Myocyte (in vitro differentiated cells): ENCODE results near the gene ATG4A. TPM values are rescaled to one million over a fixed set of nuclear protein-coding genes. Genes with fewer than 3 reads are reported as not detected.

Experiments used
- DNase-seq: peaks from one replicate; pipeline ENCODE4 v3.0.0-alpha.2; 2012; ENCODE audit warnings: low read depth
- total RNA-seq: library from RNA; depleted of rRNA; stranded (reverse); fragments of >200 nt; gene quantifications from 2 replicates; pipeline ENCODE4 v1.2.3, GENCODE V29; 2014

The ATG4A gene
- total RNA-seq, 1 donor from 2014 or later, result 20.0 TPM

DNA sequence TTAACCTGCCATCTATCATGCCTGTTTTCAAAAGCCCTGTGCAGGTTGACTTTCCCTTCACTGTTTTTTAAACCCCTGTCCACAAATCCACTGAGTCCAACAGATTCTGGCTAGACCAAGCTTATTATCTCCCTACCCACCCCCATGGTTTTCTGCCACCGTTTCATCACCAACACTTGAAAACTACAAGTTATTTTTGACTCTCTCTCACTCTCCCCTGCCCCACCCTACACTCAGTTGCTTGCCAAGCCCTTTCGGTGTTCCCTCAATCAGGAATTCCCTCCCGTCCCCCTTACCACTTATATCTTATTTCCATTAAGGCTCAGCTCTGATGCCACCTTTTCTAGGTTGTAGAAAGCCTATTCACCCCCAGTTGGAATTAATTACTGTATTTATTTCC, 29.7 kb downstream of the ATG4A start:
- no peak for DNase-seq

DNA sequence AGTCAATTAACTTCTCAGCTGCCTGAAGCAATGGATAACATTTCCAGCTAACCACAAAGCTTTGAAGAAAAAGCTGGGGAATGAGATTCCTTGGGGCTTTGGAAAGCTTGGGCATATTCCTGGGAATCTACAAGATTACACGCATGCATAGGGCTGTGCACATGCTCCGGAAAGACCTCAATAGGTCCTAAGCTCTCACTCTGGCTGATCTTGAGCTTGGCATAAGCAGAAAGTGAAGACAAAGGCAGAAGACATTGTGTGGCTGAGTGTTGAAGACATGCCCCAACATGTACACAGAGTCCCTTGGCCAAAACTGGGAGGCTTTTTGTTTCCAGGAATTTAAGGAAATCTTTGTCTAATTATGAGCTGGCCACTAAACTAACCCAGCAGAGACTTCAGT, 31.2 kb downstream of the ATG4A start:
- peak; percentile 47 for DNase-seq

DNA sequence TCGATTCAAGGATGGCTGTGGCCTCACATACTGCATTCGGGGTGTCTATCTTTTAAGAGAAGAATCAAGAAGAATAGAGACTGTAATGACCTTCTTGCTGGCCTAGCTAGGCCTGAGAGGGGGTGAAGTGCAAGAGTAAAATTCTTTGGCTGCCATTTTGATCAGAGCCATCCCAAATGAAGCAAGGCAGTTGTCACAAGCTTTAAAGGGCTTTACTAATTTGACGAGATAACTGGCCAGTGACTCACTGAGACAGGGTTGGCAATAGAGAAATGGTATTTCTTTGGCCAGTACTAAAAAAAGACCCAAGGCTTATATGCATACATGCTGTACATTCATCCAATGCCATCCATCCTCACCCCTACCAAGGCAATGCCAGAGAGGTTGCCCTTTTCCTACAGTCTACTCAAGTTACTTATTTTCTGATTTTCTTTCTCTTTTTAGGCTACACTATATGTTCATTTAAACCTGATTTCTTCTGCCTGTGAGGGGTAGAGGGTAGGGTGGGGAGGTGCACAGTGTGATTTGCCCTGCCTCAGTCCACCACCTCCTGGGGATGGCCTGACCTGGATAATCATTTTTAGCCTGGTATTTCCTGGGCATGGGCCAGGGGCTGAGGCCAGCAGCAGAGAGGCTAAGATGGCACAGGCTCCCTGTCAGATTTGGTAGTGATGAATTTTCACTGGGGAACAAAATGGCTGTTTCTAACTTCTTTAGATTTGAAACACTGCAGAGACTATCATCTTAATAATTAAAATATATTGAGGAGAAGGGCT, 32.2 kb downstream of the ATG4A start:
- DNase-seq, result peak; percentile 41

DNA sequence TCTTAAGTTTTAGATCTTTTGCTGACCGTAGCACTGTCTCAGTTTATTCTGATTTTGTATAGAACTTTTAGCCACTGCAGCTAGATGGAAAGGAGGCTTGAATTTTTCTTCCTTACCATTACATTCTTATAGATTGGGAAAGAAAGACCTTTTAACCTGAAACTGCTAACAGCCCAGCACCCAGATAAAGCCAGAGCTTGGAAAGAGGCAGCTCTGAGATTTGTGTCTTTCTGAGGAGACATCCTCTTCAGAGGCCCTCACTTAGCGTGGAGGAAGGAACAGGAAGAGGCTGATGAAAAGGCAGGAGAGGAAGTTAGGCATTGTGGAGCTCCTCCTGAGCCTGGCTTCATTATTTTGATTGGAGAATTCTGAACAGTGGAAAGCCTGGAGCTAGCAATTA, 35.1 kb downstream of the ATG4A start:
- DNase-seq, result no peak

DNA sequence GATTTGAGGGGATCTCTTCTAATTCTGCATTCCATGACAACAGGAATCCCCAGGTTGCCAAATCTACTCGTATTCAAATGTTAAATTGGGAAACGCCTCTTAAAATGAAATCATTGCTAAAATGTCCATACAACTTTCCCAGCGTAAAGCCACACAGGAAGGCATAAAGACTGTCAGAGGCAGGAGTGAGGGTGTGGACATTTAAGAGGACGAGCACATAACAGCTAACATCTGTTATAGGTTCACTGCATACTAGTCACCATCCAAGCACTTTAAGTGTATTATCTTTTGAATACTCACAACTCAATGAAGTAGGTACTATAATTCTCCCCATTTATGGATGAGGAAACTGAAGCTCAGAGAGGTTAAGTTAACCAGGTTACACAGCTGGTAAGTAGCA, 35.6 kb downstream of the ATG4A start:
- no peak for DNase-seq

DNA sequence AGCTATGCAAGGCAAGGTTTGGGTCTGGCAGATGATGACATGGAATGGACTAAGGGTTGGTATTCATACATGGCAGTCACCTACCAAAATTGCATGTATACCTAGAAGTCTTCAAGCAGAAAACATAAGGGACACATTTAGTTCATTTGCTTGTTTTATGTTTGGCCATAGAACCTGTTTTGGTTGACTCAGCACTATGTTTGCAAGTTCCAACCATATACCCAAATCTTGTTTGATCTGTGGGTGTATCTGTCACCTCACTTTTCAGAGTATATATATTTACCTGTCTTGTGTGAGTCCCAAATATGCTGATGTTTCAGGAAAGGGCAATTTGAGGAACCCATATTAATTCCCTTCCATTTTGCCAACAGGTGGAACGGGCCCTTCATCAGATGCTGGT, 39.3 kb downstream of the ATG4A start:
- no peak for DNase-seq

DNA sequence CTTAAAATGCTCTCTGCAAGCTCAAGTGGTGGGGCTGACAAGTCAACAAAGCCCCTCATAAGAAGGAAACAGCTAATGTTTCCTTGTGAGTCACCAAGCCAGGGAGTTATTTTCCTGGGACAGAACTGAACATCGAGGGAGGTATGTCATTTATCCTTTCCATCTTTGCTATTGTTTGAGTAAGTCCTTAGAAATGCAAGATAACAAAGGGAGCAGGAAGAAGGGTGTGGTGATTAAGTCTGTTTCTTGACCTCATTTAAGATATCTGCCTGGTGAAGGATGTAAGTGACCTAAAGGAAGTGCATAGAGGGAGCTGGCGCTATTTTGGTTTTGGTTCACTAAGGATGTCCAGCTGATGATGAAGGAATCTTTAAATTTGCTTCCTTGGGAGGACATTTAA, 39.9 kb downstream of the ATG4A start:
- no peak for DNase-seq

DNA sequence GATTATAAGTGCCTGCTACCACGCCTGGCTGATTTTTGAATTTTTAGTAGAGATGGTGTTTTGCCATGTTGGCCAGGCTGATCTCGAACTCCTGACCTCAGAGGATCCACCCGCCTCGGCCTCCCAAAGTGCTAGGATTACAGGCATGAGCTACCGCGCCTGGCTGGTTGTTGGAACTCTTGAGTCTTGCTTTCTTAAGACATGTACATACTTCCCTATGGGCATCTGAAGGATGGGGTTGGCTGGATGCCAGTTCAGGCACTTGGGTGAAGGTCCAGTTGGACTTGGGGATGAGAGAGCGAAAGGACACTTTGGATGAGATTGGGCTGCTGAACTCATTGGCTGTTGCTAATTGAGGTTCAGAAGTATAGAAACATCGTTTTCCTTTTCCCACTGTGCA, 40.5 kb downstream of the ATG4A start:
- DNase-seq, result no peak

DNA sequence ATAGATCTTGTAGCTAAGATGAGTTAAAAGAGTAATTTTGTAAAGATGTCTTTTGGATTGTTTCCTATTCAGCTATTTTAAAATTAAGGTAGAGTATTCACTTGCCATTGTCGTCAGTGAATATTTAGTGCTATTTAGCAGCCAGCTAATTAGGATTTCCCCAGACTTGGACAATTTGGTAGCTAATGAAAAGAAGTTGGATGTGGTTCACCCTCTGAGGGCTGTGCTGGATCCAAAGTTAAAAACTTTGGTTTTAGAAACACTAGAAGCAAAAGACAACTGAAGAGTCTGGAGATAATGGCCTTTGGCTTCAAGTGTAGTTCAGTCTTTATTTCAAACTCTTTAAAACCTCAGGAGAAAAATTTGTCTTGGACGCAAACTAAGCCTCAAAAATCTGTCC, 41.3 kb downstream of the ATG4A start:
- DNase-seq, result no peak

DNA sequence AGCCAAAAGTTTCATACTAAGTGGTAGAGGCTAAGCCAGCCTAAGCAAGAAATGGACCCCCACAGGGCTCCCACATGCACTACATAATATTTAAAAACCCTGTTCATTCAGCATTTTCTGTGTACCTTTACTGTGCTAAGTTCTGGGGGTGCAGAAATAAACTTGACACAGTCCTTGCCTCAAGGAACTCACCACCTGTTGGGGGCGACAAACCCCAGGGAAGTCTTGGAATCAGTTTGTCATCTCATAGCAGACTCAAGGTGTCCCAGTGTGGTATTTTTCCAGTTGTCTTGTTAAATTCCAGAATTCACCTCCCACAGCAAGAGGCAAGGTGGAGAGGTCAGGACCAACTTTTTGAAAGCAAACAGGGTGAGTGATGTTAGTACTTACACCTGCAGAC, 43.1 kb downstream of the ATG4A start:
- no peak for DNase-seq

DNA sequence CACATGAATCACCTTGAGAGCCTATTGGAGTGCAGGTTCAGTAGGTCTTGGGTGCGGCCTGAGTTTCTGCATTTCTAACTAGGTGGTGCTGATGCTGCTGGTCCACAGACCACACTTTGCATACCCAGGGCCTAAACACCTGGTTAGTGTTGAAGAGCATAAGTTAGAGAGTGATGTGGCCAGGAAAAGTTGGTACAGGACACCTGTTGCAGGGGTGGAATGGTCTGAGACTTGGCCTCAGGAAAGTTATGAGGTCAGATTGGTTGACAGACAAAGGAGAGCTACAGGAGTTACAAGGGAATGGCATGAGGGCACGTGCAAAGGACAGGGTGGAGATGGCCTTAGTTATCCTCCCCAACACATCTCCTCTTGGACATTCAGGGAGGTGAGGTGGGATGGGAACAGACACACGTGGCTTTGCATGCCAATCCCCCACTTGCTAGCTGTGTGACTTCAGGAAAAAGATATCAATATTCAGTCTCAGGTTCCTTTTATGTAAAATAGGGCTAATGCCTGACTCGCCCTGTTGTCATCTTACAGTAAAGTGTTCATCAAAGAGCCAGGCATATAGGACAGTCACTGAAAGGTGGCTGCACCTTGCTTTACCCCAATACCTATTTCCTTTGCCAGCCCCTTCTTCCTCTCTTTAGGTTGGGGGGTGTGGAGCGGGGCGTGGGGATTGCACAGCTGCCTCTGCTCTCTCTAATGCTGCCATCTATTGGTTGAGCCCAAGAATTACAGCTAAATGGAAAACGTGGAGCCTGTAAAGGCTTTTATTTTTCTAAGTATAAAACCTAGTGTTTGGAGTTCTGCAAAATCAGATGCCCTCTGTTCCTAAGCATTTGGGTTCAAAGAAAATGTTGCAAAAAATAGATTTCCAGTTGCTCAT, 47.5 kb downstream of the ATG4A start:
- DNase-seq, result no peak

DNA sequence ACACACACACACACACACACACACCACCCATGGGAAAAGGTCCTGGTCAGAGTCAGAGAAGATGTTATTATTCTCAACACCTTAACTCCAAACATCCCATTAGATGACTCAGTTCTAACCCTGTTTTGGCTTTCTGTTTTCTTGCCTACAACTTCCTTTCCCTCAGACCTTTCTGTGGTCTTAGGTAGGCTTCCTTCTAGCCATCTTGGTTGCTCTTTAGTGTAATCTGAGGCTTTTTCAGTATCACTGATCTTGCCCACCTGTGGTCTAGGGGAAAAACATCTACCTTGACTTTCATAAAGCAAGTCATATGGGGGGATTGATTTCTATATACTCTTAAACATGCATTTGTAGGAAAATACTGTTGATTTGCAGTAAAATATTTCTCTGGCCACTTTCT, 56.9 kb downstream of the ATG4A start:
- DNase-seq, result no peak

DNA sequence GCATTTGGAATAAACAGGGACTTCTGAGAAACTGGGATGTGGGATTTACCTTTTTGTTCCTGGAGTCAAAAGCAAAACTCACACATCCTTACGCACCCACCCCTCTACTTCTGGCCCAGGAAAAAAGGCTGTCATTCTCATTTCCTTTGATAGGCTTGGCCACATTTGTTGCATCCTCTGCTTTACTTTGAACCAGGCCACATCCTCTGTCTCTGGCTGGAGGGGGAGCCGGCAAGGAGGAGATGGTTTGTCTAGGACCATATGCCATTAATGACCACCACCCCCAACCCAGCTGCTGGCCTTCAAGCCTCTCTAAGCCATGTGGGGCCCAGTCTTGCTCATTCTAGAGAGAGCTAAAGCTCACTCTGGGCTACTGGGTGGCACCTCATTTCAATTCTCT, 64.5 kb downstream of the ATG4A start:
- DNase-seq, result no peak

DNA sequence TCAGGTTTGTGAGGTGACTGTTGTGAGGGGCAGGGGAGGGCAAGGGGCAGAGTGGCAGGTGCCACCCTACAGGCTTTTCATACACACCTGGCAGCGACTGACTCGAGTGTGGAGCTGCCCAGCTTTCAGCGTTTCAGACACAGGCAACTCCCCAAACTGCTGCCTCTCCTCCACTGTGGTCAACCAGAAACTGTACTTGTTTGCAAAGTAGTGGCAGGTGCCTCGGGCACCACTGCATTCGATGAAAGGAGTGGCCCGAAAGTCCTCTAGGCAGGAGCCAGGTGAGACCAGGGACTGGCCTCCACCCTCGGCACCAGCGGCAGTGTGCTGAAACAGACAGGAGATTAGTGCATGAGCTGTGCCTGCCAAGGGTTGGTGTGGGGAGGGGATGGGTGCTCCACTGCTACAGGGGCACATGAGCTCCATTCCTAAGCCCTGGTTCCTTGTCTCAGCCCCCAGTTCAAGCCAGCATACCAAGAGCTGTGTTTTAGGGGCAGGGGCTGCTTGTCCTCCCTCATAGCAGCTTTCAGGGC, 65.4 kb downstream of the ATG4A start:
- no peak for DNase-seq

DNA sequence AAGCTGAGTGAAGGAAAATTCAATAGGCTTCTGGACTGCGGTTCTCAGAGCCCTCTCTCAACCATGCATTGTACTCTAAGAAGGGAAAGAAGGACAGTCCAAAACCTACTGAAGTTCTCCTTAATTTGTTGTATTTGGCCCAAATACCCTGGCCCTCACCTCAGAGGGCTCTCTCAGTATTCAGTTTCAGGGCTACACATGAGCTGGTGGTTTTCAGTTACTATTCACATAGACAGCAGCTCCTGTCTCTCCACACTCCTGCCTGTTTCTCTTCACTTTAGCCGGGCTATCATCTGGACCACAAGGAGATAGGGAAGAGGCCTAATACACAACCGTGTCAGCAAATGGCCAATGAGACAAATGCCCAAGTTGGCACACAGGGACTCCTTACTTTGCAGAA, 66.0 kb downstream of the ATG4A start:
- DNase-seq, result no peak

DNA sequence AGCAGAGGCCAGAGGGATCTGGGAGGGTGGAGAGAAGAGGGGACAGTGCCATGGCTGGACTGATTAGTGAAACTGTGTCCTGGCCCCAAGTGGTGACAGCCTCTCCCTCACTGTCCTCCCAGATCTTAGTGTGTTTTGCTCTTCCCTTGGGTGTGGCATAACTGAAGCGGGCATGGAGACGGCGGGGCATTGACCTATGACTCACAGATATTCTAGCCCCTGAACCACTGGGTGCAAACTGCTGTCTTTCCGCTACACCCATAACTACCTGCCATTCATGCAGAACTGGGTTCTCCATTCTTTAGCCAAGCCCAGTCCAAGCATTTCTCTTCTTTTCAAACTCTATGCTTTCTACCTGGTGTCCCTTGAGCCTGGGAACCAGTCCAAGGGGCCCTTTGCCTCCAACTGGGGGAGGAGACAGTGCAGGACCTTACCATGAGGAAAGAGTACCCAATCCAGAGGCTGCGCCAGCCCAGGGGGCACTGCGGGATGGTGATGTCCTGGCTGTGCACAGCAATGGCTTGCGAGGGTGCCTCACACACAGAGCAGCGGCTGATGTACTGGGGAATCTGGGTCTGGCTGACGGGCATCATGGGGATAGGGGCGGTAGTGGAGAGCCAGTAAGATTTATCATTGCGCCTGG, 67.6 kb downstream of the ATG4A start:
- DNase-seq, result no peak

DNA sequence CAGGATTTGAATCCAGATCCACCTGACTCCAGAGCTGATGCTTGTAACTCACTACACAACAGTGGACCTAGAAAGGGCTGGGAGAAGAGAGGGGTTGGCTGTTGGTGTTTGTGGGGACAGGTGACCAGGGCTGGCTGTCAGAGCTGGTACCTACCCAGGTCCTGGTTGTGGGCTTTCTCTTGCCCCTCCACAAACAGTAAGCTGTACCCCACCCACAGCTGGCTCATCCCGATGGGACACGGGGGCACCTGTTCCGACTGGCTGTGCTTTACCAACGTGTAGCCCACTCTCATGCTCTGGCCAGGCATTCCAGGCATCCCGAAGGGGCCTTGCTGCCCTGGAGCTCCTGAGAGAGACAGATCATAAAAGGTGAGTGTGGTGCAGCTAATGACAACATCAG, 68.7 kb downstream of the ATG4A start:
- no peak for DNase-seq

DNA sequence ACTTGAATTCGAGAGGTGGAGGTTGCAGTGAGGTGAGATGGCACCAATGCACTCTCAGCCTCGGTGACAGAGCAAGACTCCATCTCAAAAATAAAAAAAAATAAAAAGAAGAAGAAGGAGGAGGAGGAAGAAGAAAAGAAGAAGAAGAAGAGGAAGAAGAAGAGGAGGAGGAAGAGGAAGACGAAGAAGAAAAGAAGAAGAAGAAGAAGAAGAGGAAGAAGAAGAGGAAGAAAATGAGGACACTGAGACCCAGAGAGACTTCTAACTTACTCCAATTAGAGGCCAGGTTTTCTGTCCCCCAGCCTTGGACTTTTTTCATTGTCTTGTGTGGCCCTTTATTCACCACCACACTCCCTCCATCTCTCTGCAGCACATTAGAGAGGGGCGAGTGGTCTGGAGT, 70.7 kb downstream of the ATG4A start:
- DNase-seq, result no peak

DNA sequence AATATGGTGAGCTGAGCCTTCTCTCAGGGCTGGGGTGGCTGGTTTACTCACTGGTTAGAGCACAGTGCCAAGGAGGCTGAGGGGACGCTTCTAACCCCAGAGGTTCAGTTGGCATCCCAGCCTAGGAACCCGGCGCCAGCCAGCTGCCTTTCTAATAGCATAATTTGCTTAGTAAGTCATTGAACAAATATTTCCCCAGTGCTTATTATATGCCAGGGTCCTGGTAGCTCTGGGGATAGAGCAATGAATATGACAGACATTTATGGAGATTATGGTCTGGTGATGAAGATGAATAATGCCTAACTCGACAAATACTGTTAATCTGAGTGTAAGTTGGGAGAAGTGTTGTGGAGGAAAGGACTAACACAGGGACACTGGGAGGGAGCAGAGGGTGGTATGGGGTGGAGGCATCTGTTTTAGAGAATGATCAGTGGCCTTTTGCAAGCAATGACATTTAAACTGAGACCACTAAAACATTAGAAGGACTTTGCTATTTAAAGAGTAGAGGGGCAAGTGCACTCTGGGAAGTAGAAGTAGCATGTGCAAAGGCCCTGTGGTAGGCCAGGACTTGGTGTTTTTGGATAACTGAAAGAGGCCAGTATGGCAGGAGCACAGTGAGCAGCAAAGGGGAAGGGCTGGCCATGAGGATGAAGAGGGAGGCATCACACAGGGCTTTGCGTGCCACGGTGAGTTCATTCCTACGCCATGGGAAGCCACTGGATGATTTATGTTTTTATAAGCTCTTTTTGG, 71.9 kb downstream of the ATG4A start:
- DNase-seq, result no peak

DNA sequence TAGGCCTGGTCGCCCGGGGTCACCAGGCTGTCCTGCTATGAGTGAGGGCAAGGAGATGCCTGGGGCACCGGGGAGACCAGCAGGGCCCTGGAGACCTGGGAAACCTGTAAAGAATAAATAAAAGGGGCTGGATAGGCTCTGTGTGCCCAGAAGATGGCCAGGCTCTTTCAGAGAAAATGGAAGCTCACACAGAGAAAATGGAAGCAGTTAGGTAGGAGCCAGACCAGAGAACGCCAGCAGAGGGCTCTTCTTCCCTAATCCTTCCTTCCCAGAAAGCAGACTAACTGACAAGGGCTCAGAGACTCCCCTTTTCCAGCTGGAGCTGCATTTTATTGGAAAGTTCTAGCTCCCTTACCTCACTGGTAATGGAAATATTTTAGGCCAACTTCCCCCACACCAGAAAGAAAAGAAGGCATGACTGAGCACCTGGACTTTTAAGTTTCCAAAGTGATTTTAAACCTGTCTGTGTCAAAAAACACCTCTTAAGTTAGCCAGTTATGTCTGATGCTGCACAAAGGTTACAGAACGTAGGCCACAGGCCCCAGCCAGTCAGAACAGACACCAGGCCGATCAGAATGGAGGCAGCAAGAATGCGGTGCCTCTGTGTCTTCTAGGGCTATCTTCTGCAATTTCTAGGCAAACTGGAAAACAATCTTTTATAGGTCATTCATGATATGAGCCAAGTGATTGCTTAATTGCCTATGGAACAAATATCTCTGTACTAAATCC, 74.0 kb downstream of the ATG4A start:
- DNase-seq, result peak; percentile 52
